HG03025 (cell line): Measurements from ENCODE around the gene DOK1.
"Not testable (repeated sequence)": the region's sequence is repeated elsewhere in the genome, so short reads cannot be mapped to it uniquely, and the experiment has no call there.

ENCODE experiments used
- ATAC-seq: cut with Tn5 transposase; IDR thresholded peaks from one replicate; pipeline ENCODE4 v1.9.1; 2021; ENCODE audit warnings: mild to moderate bottlenecking, moderate library complexity; ENCODE audit not compliant: unreplicated experiment, low FRiP score

The DOK1 gene

DNA sequence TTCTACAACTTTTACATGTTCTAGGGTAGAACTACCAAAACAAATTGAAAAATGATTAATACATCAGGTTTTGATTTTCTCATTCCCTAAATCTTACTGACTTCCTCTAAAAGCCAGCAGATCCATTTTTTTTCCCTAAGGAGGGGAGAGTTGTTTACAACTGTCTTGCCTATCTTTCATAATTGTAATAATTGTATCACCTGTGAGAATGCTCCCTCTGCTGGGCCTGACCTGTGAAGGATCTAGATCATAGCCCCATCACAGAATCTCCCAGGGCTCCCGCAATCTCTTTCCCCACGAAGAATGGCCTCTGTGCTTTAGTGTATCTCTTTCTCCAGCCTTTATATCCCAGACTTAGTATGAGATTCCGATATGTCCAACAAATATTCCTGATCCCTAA is 9.9 kb upstream of the DOK1 start:
- ATAC-seq = no peak

- no peak for ATAC-seq
Observed at GRCh38 chr2:74546004-74546403, 8.5 kb upstream of the DOK1 start.

DNA sequence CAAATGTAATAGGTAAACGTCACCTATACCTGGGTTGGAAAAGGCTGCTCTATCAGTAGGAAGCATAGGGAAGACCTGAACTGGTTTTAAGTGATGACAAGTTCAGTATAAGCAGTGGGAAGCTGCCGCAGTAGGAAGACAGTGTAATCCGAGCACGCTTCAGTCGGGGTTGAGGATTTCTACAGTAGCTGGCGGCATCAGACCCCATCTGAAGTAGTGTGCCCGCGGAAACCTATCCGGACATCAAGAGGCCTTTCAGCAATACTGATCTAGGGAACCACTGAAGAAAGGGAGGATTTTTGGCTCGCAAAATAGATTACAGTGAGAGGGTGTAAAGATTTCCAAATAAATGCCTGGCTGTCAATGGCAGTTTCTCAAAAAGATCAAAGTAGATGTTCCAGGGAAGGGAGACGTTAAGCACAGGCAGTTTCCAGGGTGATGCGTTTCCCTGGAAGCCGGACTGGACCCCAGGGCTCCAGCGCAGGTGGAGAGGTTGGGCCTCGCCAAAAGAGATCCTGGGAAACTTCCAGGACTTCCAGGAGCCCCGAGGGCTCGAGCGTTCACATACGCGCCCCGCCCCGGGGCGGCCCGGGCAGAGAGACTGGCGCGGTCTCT is 6.1 kb upstream of the DOK1 start:
- no peak for ATAC-seq

DNA sequence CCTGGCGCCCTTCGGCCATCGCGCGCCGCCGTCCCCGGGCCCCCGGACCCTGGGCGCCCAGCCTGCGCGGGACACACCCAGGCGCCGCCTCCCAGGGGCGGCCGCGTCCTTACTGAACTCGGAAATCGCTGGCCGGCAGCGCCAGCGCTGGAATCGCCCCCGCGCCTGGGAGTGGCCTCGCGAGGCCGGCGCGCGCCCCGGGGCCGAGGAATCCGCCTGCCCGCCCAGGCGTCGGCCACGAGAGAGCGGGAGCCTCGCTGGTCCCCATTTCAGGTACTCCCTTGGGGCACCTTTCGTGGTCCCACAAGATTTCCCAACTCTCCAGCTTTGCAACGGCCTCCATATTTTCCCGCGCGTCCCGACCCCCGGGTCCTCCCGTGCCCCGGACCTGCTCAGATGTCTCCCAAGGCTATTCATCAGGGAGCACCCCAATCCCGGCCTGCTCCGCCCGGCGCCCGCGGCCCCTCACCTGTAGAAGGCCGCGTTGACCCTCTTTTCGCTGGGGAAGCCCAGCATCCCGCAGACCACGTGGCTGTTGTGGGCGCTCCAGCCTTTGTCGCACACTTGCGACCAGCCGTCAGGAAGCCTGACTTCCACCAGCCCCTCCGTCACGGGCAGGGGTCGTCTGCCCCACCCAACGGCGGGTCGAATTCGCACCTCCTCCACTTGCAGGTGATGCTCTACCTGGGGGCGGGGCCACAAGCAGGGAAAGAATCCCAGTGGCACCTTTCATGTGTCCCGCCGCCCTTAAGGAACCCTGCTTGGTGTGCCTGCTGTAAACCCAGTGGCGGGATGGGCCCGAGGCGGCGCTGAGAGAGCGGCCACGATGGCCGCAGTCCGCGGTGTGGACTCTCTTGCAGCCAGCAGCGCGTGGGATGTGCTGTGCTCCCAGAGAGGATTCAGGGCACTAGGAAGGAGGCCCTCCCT is 5.4 kb upstream of the DOK1 start:
- no peak for ATAC-seq

GRCh38 chr2:74550231-74550630 is 4.3 kb upstream of the DOK1 start:
- ATAC-seq = no peak

DNA sequence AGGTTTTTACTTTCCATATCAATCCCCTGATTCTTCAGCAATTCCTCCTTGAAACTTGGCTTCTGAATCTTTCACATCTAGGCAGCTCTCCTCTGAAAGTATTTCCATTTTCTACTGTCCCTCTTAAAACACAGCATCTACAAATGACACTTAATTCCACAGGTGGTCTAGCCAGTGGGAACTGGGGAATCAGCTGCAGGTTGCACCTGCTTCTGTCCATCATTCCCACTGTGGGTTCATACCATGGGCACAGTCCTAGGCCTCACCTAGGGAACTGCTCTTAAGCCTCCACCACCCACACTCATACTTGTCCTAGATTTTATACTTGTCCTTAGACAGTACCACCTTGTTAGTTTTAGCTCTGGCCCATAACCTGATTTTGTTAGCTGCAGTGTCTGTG is 3.0 kb upstream of the DOK1 start:
- no peak for ATAC-seq

GRCh38 chr2:74551942-74552913 is 2.3 kb upstream of the DOK1 start:
- no peak for ATAC-seq

DNA sequence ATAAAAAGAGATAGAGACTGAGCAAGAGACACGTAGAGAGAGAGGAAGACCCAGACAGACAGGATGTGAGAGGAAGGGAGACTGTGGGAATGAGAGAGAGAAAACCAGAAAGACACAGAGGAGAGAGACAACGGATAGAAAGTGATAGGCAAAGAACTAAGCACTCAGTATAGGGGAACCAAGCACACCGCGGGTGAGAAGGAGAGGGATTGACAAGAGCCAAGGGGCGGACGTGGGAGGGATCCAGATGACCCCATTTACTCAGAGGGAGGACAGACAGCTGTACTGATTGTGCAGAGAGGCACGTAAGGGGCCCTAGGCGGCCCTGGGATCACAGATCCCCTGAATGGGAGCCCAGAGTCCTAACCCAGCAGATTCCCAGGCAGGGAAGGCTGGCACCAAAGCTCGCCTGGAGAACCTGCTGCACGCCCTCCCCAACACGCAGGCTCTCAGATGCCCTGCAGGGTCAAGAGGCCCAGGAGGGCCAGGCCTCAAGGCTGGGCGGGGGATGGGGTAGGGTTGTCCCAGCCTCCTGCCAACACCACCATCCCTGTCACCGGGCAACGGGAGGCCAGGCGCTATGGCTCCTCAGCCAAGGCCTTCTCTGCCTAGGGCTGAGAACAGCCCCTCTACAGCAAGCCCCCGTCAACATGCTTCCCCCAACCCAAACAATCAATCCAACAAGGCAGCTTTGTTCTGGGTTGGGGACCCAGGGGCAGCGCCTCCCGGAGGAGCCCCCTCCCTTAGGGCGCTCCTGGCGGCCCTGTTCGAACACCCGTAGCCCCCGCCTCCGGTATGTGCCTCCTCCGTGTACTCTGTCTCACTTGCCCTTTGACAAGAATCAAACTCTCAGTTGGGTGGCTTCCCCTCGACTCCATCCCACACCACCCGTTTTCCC is 1.4 kb upstream of the DOK1 start:
- ATAC-seq = no peak

DNA sequence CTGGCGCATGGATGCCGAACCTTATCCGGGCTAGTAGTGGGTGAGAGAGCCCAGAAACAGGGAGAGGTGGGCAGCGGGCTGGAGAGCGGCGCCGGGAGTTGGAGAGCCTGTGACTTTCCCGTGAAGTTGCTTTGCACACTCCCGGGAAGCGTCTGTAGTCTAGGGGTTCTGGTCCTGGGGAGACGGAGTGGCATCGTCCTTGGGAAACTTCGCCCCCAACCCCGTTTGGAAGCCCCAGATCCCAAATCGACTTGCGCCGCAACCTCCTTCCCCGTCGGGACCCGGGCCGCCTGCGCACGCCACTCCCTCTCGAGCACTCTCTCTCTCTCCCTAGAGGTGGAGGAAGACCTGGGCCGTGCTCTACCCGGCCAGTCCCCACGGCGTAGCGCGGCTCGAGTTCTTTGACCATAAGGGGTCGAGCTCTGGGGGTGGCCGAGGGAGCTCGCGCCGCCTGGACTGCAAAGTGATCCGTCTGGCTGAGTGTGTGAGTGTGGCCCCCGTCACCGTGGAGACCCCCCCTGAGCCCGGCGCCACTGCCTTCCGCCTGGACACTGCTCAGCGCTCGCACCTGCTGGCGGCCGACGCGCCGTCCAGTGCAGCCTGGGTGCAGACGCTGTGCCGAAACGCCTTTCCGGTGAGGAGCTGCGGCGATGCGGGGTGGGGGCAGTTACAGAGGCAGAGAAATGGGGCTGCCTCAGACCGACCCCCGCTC is 456 bp downstream of the DOK1 start:
- ATAC-seq = peak; percentile 40

GRCh38 chr2:74555610-74556103 is 1.1 kb downstream of the DOK1 start:
- ATAC-seq = no peak

- no peak for ATAC-seq
Observed at GRCh38 chr2:74556159-74556558, 1.6 kb downstream of the DOK1 start.

DNA sequence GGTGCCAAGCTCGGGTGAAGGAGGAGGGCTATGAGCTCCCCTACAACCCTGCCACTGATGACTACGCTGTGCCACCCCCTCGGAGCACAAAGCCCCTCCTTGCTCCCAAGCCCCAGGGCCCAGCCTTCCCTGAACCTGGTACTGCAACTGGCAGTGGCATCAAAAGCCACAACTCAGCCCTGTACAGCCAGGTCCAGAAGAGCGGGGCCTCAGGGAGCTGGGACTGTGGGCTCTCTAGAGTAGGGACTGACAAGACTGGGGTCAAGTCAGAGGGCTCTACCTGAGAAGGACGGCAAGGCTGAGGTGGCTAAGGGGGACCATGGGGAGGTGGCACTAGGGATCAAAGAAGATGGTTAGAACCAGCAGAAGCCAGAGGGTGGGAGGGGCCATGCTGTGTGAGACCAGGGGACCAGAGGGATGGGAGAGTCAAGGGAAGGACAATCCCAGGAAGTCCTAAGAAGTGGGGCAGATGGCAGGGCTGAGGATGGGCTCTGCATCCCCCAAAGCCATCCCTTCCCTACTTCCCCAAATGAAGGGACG is 2.4 kb downstream of the DOK1 start:
- no peak for ATAC-seq

GRCh38 chr2:74558284-74559230 is 4.0 kb downstream of the DOK1 start:
- no peak for ATAC-seq

GRCh38 chr2:74559912-74560311 is 5.4 kb downstream of the DOK1 start:
- ATAC-seq = no peak

GRCh38 chr2:74560591-74560990 is 6.1 kb downstream of the DOK1 start:
- ATAC-seq = no peak

GRCh38 chr2:74561022-74561421 is 6.5 kb downstream of the DOK1 start:
- not testable (repeated sequence) for ATAC-seq

DNA sequence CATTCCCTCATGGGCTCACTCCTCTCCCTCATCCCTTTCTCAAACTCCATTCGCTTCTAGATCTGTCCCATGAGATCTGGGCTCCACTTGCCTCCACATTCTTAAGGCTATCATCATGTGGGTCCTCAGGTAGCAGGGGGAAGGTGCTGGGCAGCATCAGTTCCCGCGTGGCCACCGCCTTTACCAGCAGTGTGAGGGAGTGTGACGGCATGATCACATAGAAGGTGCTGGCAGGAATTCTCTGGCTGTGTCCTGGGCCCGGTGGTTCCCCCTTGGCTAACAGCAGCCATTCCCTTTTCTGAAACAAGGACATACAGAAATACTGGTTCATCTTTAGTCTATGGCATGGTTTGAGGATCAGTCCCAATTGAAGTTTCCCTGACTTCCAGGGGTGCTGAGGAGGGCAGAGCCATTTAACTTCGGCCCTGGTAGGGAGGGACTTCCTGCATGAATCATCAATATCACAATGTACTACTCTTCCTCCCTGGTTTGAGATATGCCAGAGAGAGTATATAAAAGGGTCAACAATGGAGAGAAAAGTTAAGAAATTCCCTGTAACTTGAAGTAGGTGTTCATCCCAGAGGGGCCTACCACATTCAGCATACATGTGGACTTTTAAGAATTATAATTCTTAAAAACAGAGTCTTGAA is 7.7 kb downstream of the DOK1 start:
- no peak for ATAC-seq
